HepG2 (cell line): ENCODE results near the gene SALL4. TPM values are rescaled to one million over a fixed set of nuclear protein-coding genes. Genes with fewer than 3 reads are reported as not detected.

Source experiments
- CENPT ChIP-seq: sonication (generic); formaldehyde crosslinking; IDR thresholded peaks from 2 replicates; pipeline ENCODE4 v1.8.0; 2022; ENCODE audit warnings: low read depth, mild to moderate bottlenecking, moderate library complexity, missing genetic modification reagents
- FOXA1 ChIP-seq, 2 experiments: fragments of 450-650 bp in 1 of 2; sonication (generic) in 1 of 2; formaldehyde crosslinking in 1 of 2; IDR thresholded peaks; 2 replicates each; pipeline versions ENCODE4 v1.4.0 to v1.6.1; 2016 to 2020; ENCODE audit warnings: missing genetic modification reagents in 1 of 2
- GPBP1L1 ChIP-seq: sonication (generic); formaldehyde crosslinking; IDR thresholded peaks from 2 replicates; pipeline ENCODE4 v1.5.0; 2020; ENCODE audit warnings: mild to moderate bottlenecking, missing genetic modification reagents
- HNF1B ChIP-seq: sonication (generic); formaldehyde crosslinking; IDR thresholded peaks from 2 replicates; pipeline ENCODE4 v1.5.1; 2020; ENCODE audit warnings: mild to moderate bottlenecking, moderate library complexity, missing genetic modification reagents
- HOMEZ ChIP-seq: IDR thresholded peaks from 2 replicates; pipeline ENCODE4 v1.6.1; 2016; ENCODE audit warnings: low read depth
- NKX3-1 ChIP-seq: sonication (generic); formaldehyde crosslinking; IDR thresholded peaks from 2 replicates; pipeline ENCODE4 v1.5.0; 2020; ENCODE audit warnings: missing genetic modification reagents
- POLR2AphosphoS2 ChIP-seq: IDR thresholded peaks from 2 replicates; pipeline ENCODE4 v1.6.1; 2011; ENCODE audit warnings: low read depth, low read length, improper control_type of control experiment
- PPARG ChIP-seq: conservative IDR thresholded peaks from 2 replicates; pipeline ENCODE4 v1.6.1; 2016; ENCODE audit warnings: missing biosample characterization, missing genetic modification reagents
- RERE ChIP-seq: IDR thresholded peaks from 2 replicates; pipeline ENCODE4 v1.6.1; 2016; ENCODE audit warnings: low read depth, missing genetic modification reagents, missing compliant biosample characterization
- SOX5 ChIP-seq: IDR thresholded peaks from 2 replicates; pipeline ENCODE4 v1.6.1; 2016; ENCODE audit warnings: borderline replicate concordance
- THAP8 ChIP-seq: sonication (generic); formaldehyde crosslinking; IDR thresholded peaks from 2 replicates; pipeline ENCODE4 v1.5.1; 2020; ENCODE audit warnings: missing genetic modification reagents, mild to moderate bottlenecking, borderline replicate concordance
- ZFX ChIP-seq: sonication (generic); formaldehyde crosslinking; IDR thresholded peaks from 2 replicates; pipeline ENCODE4 v1.4.0; 2020; ENCODE audit warnings: mild to moderate bottlenecking, low read depth, missing genetic modification reagents, moderate library complexity
- ZNF205 ChIP-seq: IDR thresholded peaks from 2 replicates; pipeline ENCODE4 v1.6.1; 2018; ENCODE audit warnings: missing biosample characterization, missing genetic modification reagents
- ZNF343 ChIP-seq: sonication (generic); formaldehyde crosslinking; IDR thresholded peaks from 2 replicates; pipeline ENCODE4 v1.4.0; 2020; ENCODE audit warnings: mild to moderate bottlenecking, missing genetic modification reagents
- ZNF766 ChIP-seq: sonication (generic); formaldehyde crosslinking; IDR thresholded peaks from 2 replicates; pipeline ENCODE4 v1.5.0; 2020; ENCODE audit warnings: missing genetic modification reagents, borderline replicate concordance
- ZUFSP ChIP-seq: sonication (generic); formaldehyde crosslinking; IDR thresholded peaks from 2 replicates; pipeline ENCODE4 v1.9.0; 2021; ENCODE audit warnings: missing genetic modification reagents, mild to moderate bottlenecking, borderline replicate concordance
- polyA plus RNA-seq, 8 experiments: library from polyadenylated mRNA; depleted of rRNA in 3 of 8; stranded (reverse) in 7 of 8; unstranded in 1 of 8; fragments of >200 nt; fragmentation: Illumina TruSeq in 4 of 8; extraction: Trizol in 4 of 8; gene quantifications; 2 replicates each; pipeline versions ENCODE4 v1.2.1 to v1.2.3, GENCODE V29; 2011 to 2016; ENCODE audit warnings: low read depth in 4 of 8, missing spikeins in 1 of 8, mixed read lengths in 1 of 8; ENCODE audit not compliant: insufficient read depth in 1 of 8
- total RNA-seq, 5 experiments: library from RNA; depleted of rRNA; stranded (reverse); fragments of >200 nt; fragmentation: Illumina TruSeq; extraction: Trizol; gene quantifications; 2 replicates each; pipeline ENCODE4 v1.2.3, GENCODE V29; 2016; ENCODE audit warnings: low read depth in 1 of 5

The SALL4 gene
- total and polyA plus RNA-seq, 2 of the 13 experiments (the other 11 are each of a cell fraction or from before 2014, with no cell fraction given): 0.33 to 1.8 TPM

GRCh38 chr20:51760905-51761546, 41.3 kb downstream of the SALL4 start (continued):
- TF ChIP-seq POLR2AphosphoS2: no peak
- TF ChIP-seq ZUFSP: no peak
- TF ChIP-seq CENPT (CRISPR knock-in tag): no peak
- TF ChIP-seq GPBP1L1 (CRISPR knock-in tag): no peak
- no peak for TF ChIP-seq ZFX
- no peak for TF ChIP-seq ZNF343 (CRISPR knock-in tag)
- TF ChIP-seq THAP8: no peak
- TF ChIP-seq NKX3-1 (CRISPR knock-in tag): no peak
- peak; percentile 71 for TF ChIP-seq HOMEZ (CRISPR knock-in tag)
- TF ChIP-seq ZNF766: no peak
- peak; percentile 41; the same call in 1 of the 2 replicates for TF ChIP-seq PPARG (CRISPR knock-in tag)
- no peak for TF ChIP-seq HNF1B (CRISPR knock-in tag)
- peak; percentile 55; the same call in 1 of the 2 replicates for TF ChIP-seq ZNF205 (CRISPR knock-in tag)
- peak; percentile 100 for TF ChIP-seq SOX5
- peak; percentile 4; the same call in 1 of the 2 replicates for TF ChIP-seq FOXA1 (IDR thresholded peaks at IDR 0.05)
- TF ChIP-seq FOXA1 (CRISPR knock-in tag; IDR thresholded peaks at IDR 0.05): peak; percentile 64
- TF ChIP-seq RERE (CRISPR knock-in tag): peak; percentile 60; the same call in 1 of the 2 replicates
